Dermis blood vessel endothelial cell (primary cell): Measurements from ENCODE around the gene SYTL2. TPM values are rescaled to one million over a fixed set of nuclear protein-coding genes. Genes with fewer than 3 reads are reported as not detected.

Experiments used
- DNase-seq: peaks from one replicate; pipeline ENCODE4 v3.0.0; 2010
- total RNA-seq: library from RNA; depleted of rRNA; stranded (reverse); fragments of >200 nt; gene quantifications from 2 replicates; pipeline ENCODE4 v1.2.3, GENCODE V29; 2014

Gene SYTL2
- total RNA-seq, 1 donor from 2014 or later = 2.0 TPM

- no peak for DNase-seq
Measured at GRCh38 chr11:85651118-85651517, 159.8 kb downstream of the SYTL2 start.

GRCh38 chr11:85647604-85648299, 163.2 kb downstream of the SYTL2 start, which contains the start of gene TMEM126A:
TSS of gene TMEM126A (plus strand) at chr11:85647967. CDS start at chr11:85650256, 2,289 bp downstream.
- DNase-seq = peak; percentile 87

GRCh38 chr11:85647078-85647477, 163.9 kb downstream of the SYTL2 start:
- DNase-seq = no peak

Other genes starting within 250 kb of the SYTL2 start
- 0.17 and 0.51 TPM in 2 replicates for gene DLG2, start 183.8 kb downstream of the SYTL2 start, total RNA-seq
- 55.8 and 69.4 TPM in 2 replicates for gene TMEM126B, start 182.5 kb downstream of the SYTL2 start, total RNA-seq
- 35.1 and 35.5 TPM in 2 replicates for gene TMEM126A, start 163.2 kb downstream of the SYTL2 start, total RNA-seq
- 27.9 and 45.9 TPM in 2 replicates for gene CREBZF, start 146.0 kb downstream of the SYTL2 start, total RNA-seq
- not detected in 2 replicates for gene CCDC89, start 124.9 kb downstream of the SYTL2 start, total RNA-seq
- gene CCDC83, start 44.2 kb upstream of the SYTL2 start, total RNA-seq = not detected in 2 replicates